Osteocyte (in vitro differentiated cells): ENCODE measurements around the gene PUS7. TPM values are rescaled to one million over a fixed set of nuclear protein-coding genes. Genes with fewer than 3 reads are reported as not detected.

ENCODE experiments used
- DNase-seq: peaks from one replicate; pipeline ENCODE4 v3.0.0; 2021; ENCODE audit warnings: mixed read lengths; ENCODE audit not compliant: unreplicated experiment; ENCODE audit errors: extremely low spot score
- H3K27ac Mint-ChIP-seq: one replicate; pipeline ENCODE4 v1.8.0; 2021; ENCODE audit warnings: mild to moderate bottlenecking, mixed read lengths; ENCODE audit not compliant: unreplicated experiment
- H3K27me3 Mint-ChIP-seq: one replicate; pipeline ENCODE4 v1.8.0; 2021; ENCODE audit warnings: mixed read lengths; ENCODE audit not compliant: unreplicated experiment
- H3K36me3 Mint-ChIP-seq: one replicate; pipeline ENCODE4 v1.8.0; 2021; ENCODE audit warnings: mixed read lengths; ENCODE audit not compliant: unreplicated experiment
- H3K4me1 Mint-ChIP-seq: one replicate; pipeline ENCODE4 v1.8.0; 2021; ENCODE audit warnings: mixed read lengths; ENCODE audit not compliant: unreplicated experiment
- H3K4me3 Mint-ChIP-seq: one replicate; pipeline ENCODE4 v1.8.0; 2021; ENCODE audit warnings: mild to moderate bottlenecking, moderate library complexity, mixed read lengths; ENCODE audit not compliant: unreplicated experiment
- H3K9me3 Mint-ChIP-seq: one replicate; pipeline ENCODE4 v1.8.0; 2021; ENCODE audit warnings: mixed read lengths; ENCODE audit not compliant: unreplicated experiment
- CTCF ChIP-seq: fragments of 200-600 bp; sonication (generic); IDR thresholded peaks from 2 replicates; pipeline ENCODE4 v1.5.0; 2021; ENCODE audit warnings: antibody characterized with exemption, mild to moderate bottlenecking, moderate library complexity
- total RNA-seq: library from RNA; stranded (reverse); gene quantifications from 2 replicates; pipeline ENCODE4 v1.2.1, GENCODE V29; 2021

The PUS7 gene
- total RNA-seq, 1 donor from 2014 or later, result 18.5 TPM

- Mint-ChIP-seq H3K4me1 (peaks cover 12% of the 10 kb centered on the region), H3K4me3 (no peak overlapping the region), H3K27me3 (no peaks in the 10 kb centered on the region), H3K9me3 (no peaks in the 10 kb centered on the region), H3K27ac (peak overlapping the region; percentile 74), H3K36me3 (peaks cover 17% of the 10 kb centered on the region)
- no peak for TF ChIP-seq CTCF
- DNase-seq, result no peak
Measured at GRCh38 chr7:105496521-105496920, 25.6 kb downstream of the PUS7 start.

GRCh38 chr7:105493923-105494315 lies 28.2 kb downstream of the PUS7 start:
- peaks cover 4% of the 10 kb centered on the region for H3K36me3 Mint-ChIP-seq
- H3K9me3 Mint-ChIP-seq, result no peaks in the 10 kb centered on the region
- TF ChIP-seq CTCF, result no peak
- peaks cover 15% of the 10 kb centered on the region for H3K4me1 Mint-ChIP-seq
- H3K4me3 Mint-ChIP-seq, result no peak overlapping the region
- H3K27ac Mint-ChIP-seq, result peak overlapping the region; percentile 14
- no peak for DNase-seq
- H3K27me3 Mint-ChIP-seq, result no peaks in the 10 kb centered on the region

GRCh38 chr7:105493196-105493922 lies 28.7 kb downstream of the PUS7 start:
- H3K9me3 Mint-ChIP-seq, result no peaks in the 10 kb centered on the region
- H3K27ac Mint-ChIP-seq, result no peak overlapping the region
- H3K36me3 Mint-ChIP-seq, result peaks cover 3% of the 10 kb centered on the region
- no peaks in the 10 kb centered on the region for H3K27me3 Mint-ChIP-seq
- TF ChIP-seq CTCF, result no peak
- peaks cover 17% of the 10 kb centered on the region for H3K4me1 Mint-ChIP-seq
- no peak for DNase-seq
- no peak overlapping the region for H3K4me3 Mint-ChIP-seq

- H3K27ac Mint-ChIP-seq, result peak overlapping the region; percentile 24
- DNase-seq, result no peak
- no peak for TF ChIP-seq CTCF
- no peaks in the 10 kb centered on the region for H3K9me3 Mint-ChIP-seq
- H3K4me3 Mint-ChIP-seq, result no peak overlapping the region
- no peaks in the 10 kb centered on the region for H3K27me3 Mint-ChIP-seq
- peaks cover 7% of the 10 kb centered on the region for H3K36me3 Mint-ChIP-seq
- peaks cover 18% of the 10 kb centered on the region for H3K4me1 Mint-ChIP-seq
Measured at GRCh38 chr7:105489409-105489808, 32.7 kb downstream of the PUS7 start.

GRCh38 chr7:105487579-105488571 lies 34.2 kb downstream of the PUS7 start:
- peak overlapping the region; percentile 72 for H3K27ac Mint-ChIP-seq
- peaks cover 7% of the 10 kb centered on the region for H3K36me3 Mint-ChIP-seq
- H3K9me3 Mint-ChIP-seq, result no peaks in the 10 kb centered on the region
- peak; percentile 77 for TF ChIP-seq CTCF
- no peak for DNase-seq
- H3K4me3 Mint-ChIP-seq, result no peak overlapping the region
- H3K27me3 Mint-ChIP-seq, result no peaks in the 10 kb centered on the region
- peaks cover 16% of the 10 kb centered on the region for H3K4me1 Mint-ChIP-seq
